Measurements from ENCODE around the gene KCNH5.

DNA sequence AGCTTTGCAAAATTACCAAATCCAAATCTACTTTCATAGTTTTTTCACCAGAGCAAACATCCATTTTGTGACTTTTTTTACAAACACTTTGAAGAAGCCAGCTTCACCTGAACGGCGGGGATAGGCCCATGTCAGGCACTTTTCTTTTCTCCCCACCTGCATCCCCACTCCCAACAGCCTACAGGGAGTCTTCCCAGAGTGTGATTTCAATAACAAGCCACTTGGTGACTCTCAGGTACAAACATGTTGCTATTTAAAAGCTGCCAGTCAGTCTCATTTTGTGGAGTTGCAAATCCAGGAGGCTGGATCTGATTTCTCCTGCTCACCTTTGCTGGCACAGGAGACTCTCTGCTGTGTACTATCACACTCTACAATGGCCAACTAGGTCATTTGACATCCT is 285.5 kb downstream of the KCNH5 start:
- TF ChIP-seq EGR1 (conservative IDR thresholded peaks at IDR 0.05): no peak
- TF ChIP-seq MAZ (CRISPR knock-in tag; conservative IDR thresholded peaks at IDR 0.05 in 1 of 2, IDR thresholded peaks at IDR 0.05 in 1 of 2): no peak
- TF ChIP-seq ZBED1 (IDR thresholded peaks at IDR 0.05): no peak
- no peak for TF ChIP-seq ZC3H4 (CRISPR knock-in tag; IDR thresholded peaks at IDR 0.05; ENCODE audit: borderline replicate concordance)
- TF ChIP-seq ATF7 (IDR thresholded peaks at IDR 0.05): no peak
- no peak for TF ChIP-seq TRIM24 (IDR thresholded peaks at IDR 0.05)
- TF ChIP-seq GATA2 (CRISPR knock-in tag; IDR thresholded peaks at IDR 0.05): no peak
- no peak for TF ChIP-seq DNMT1 (IDR thresholded peaks at IDR 0.05)
- TF ChIP-seq, protein P1, sequence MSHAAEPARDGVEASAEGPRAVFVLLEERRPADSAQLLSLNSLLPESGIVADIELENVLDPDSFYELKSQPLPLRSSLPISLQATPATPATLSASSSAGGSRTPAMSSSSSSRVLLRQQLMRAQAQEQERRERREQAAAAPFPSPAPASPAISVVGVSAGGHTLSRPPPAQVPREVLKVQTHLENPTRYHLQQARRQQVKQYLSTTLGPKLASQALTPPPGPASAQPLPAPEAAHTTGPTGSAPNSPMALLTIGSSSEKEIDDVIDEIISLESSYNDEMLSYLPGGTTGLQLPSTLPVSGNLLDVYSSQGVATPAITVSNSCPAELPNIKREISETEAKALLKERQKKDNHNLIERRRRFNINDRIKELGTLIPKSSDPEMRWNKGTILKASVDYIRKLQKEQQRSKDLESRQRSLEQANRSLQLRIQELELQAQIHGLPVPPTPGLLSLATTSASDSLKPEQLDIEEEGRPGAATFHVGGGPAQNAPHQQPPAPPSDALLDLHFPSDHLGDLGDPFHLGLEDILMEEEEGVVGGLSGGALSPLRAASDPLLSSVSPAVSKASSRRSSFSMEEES (CRISPR knock-in tag; IDR thresholded peaks at IDR 0.05): no peak
- TF ChIP-seq, protein P2, sequence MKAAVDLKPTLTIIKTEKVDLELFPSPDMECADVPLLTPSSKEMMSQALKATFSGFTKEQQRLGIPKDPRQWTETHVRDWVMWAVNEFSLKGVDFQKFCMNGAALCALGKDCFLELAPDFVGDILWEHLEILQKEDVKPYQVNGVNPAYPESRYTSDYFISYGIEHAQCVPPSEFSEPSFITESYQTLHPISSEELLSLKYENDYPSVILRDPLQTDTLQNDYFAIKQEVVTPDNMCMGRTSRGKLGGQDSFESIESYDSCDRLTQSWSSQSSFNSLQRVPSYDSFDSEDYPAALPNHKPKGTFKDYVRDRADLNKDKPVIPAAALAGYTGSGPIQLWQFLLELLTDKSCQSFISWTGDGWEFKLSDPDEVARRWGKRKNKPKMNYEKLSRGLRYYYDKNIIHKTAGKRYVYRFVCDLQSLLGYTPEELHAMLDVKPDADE (conservative IDR thresholded peaks at IDR 0.05; ENCODE audit: control insufficient read depth, low read depth, low read length): no peak
- TF ChIP-seq, protein P3, sequence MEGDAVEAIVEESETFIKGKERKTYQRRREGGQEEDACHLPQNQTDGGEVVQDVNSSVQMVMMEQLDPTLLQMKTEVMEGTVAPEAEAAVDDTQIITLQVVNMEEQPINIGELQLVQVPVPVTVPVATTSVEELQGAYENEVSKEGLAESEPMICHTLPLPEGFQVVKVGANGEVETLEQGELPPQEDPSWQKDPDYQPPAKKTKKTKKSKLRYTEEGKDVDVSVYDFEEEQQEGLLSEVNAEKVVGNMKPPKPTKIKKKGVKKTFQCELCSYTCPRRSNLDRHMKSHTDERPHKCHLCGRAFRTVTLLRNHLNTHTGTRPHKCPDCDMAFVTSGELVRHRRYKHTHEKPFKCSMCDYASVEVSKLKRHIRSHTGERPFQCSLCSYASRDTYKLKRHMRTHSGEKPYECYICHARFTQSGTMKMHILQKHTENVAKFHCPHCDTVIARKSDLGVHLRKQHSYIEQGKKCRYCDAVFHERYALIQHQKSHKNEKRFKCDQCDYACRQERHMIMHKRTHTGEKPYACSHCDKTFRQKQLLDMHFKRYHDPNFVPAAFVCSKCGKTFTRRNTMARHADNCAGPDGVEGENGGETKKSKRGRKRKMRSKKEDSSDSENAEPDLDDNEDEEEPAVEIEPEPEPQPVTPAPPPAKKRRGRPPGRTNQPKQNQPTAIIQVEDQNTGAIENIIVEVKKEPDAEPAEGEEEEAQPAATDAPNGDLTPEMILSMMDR (IDR thresholded peaks at IDR 0.05 in 2 of 3, conservative IDR thresholded peaks at IDR 0.05 in 1 of 3; ENCODE audit: insufficient read depth in 2 of 3, low read depth in 1 of 3, low read length in 3 of 3): no peak
- TF ChIP-seq, protein P4, sequence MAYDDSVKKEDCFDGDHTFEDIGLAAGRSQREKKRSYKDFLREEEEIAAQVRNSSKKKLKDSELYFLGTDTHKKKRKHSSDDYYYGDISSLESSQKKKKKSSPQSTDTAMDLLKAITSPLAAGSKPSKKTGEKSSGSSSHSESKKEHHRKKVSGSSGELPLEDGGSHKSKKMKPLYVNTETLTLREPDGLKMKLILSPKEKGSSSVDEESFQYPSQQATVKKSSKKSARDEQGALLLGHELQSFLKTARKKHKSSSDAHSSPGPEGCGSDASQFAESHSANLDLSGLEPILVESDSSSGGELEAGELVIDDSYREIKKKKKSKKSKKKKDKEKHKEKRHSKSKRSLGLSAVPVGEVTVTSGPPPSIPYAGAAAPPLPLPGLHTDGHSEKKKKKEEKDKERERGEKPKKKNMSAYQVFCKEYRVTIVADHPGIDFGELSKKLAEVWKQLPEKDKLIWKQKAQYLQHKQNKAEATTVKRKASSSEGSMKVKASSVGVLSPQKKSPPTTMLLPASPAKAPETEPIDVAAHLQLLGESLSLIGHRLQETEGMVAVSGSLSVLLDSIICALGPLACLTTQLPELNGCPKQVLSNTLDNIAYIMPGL (CRISPR knock-in tag; IDR thresholded peaks at IDR 0.05): no peak
- TF ChIP-seq, protein P5, sequence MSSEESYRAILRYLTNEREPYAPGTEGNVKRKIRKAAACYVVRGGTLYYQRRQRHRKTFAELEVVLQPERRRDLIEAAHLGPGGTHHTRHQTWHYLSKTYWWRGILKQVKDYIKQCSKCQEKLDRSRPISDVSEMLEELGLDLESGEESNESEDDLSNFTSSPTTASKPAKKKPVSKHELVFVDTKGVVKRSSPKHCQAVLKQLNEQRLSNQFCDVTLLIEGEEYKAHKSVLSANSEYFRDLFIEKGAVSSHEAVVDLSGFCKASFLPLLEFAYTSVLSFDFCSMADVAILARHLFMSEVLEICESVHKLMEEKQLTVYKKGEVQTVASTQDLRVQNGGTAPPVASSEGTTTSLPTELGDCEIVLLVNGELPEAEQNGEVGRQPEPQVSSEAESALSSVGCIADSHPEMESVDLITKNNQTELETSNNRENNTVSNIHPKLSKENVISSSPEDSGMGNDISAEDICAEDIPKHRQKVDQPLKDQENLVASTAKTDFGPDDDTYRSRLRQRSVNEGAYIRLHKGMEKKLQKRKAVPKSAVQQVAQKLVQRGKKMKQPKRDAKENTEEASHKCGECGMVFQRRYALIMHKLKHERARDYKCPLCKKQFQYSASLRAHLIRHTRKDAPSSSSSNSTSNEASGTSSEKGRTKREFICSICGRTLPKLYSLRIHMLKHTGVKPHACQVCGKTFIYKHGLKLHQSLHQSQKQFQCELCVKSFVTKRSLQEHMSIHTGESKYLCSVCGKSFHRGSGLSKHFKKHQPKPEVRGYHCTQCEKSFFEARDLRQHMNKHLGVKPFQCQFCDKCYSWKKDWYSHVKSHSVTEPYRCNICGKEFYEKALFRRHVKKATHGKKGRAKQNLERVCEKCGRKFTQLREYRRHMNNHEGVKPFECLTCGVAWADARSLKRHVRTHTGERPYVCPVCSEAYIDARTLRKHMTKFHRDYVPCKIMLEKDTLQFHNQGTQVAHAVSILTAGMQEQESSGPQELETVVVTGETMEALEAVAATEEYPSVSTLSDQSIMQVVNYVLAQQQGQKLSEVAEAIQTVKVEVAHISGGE (CRISPR knock-in tag; IDR thresholded peaks at IDR 0.05): no peak
- TF ChIP-seq MCM5 (IDR thresholded peaks at IDR 0.05; ENCODE audit: low read depth): no peak
